ENCODE data around the gene CD96. TPM values are rescaled to one million over a fixed set of nuclear protein-coding genes. Genes with fewer than 3 reads are reported as not detected.
"Not testable (repeated sequence)": the region's sequence is repeated elsewhere in the genome, so short reads cannot be mapped to it uniquely, and the experiment has no call there.

Gene CD96
- total RNA-seq, 1 donor from 2014 or later = not detected

GRCh38 chr3:111548756-111549155 is 6.8 kb downstream of the CD96 start:
- DNase-seq (ENCODE audit: extremely low read depth, low read depth, low spot score) = no peak

GRCh38 chr3:111561902-111562301 is 19.9 kb downstream of the CD96 start:
- not testable (repeated sequence) for DNase-seq (ENCODE audit: extremely low read depth, low read depth, low spot score)

DNA sequence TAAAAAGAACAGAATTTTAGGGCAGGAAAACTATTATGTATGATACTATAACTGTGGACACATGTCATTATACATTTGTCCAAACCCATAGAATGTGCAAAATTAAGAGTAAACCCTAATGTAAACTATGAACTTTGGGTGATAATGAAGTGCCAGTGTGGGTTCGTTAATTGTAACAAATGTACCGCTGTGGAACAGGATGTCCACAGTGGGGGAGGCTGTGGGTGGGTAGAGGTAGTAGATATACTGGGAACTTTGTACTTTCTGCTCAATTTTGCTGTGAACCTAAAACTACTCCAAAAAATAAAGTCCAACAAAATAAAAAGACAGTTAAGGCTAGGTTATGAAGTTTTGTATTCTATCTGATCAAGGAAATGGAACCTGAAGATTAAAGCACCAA is 24.8 kb downstream of the CD96 start:
- DNase-seq (ENCODE audit: extremely low read depth, low read depth, low spot score) = no peak

- no peak for DNase-seq (ENCODE audit: extremely low read depth, low read depth, low spot score)
These were observed 26.4 kb downstream of the CD96 start for GRCh38 chr3:111568355-111568754.

- no peak for DNase-seq (ENCODE audit: extremely low read depth, low read depth, low spot score)
These were observed 26.9 kb downstream of the CD96 start for GRCh38 chr3:111568911-111569310.

DNA sequence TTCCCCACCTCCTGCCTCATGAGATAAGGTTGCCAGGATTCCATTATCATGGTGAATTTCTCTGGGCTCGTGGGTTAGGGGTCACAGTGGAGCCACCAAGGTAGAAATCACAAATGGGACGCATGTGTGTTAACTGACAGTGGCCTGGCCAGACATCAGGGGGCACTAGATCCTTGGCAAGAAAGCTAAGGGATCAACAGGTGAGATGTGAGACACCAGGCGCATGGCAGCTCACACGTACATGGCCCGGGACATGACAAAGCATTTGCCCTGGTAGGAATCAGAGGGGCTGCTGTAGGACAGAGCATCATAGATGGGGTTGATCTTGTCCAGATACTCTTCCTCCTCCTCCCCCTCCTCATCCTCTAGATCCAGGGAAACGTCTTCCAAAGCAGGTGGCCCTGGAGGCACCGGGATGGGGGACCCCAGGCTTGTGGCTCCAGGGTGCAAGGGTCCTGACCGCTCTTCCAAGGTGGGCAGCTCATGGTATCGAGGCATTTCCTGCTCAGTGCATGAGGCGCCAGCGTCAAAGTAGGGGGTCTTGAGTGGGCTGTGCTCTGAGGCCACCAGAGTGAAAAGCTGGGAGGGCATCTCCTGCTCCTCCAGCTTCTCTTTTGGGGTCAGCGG is 28.5 kb downstream of the CD96 start:
- no peak for DNase-seq (ENCODE audit: extremely low read depth, low read depth, low spot score)

DNA sequence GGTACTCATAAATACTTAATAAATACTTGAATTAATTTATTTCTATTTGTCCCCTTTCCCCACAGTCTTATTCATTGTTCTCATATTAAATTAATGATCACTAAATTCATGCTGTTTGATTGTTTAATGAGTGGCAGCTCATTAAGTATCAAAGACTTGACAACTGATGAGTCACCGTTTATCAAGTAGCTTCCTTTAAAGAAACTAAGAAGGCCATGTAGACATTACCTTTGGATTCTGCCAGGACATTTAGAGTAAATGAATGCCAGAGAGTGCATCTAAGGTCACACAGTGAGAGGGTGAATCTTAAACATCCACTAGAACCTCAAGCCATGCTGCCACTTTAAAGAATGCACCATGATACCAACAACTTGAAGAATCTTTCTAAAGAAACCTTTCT is 29.3 kb downstream of the CD96 start:
- no peak for DNase-seq (ENCODE audit: extremely low read depth, low read depth, low spot score)

DNA sequence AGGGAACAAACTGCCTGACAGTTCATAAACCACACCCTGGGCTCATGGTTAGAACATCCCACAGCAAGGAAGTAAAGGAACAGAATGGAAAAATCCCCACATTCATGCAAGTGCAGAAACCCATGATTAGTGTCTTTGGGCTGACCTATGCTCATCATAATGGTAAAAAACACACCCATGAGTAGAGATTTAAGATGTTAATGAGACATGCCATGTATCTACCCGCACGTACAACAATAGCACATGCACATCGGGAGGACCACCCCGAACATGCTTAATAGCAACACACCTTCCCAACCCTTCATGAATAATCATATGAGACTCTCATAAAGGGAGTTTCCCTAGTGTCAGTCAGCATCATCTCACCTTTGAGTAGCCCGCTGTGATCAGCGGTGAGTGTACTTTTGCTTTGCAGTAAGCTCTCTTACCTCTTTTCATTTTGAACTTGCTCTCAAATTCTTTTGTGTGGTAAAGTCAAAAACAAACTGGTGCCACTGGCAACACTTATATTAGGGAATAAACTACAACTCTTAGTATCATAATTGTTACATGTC is 30.0 kb downstream of the CD96 start:
- no peak for DNase-seq (ENCODE audit: extremely low read depth, low read depth, low spot score)

DNA sequence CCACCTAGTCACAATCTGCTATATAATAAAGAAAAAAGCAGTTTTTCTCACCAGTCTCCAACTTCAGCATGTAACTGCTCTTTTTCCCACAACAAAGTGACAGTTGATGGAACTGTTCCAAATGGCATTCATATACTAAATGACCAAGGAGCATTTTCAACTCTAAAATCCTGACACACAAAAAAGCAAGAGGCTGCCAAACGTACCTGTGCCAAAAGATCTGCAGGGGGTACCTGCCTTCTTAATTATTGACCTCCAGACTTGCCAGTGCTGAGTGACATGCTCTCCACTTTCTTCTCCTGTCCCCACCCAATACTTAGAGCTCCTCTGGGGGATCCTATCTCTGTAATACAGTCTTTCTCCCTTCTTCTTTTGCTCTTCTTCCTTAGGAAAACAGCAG is 35.1 kb downstream of the CD96 start:
- no peak for DNase-seq (ENCODE audit: extremely low read depth, low read depth, low spot score)

GRCh38 chr3:111577798-111578685 is 36.0 kb downstream of the CD96 start:
- peak; percentile 34 for DNase-seq (ENCODE audit: extremely low read depth, low read depth, low spot score)

DNA sequence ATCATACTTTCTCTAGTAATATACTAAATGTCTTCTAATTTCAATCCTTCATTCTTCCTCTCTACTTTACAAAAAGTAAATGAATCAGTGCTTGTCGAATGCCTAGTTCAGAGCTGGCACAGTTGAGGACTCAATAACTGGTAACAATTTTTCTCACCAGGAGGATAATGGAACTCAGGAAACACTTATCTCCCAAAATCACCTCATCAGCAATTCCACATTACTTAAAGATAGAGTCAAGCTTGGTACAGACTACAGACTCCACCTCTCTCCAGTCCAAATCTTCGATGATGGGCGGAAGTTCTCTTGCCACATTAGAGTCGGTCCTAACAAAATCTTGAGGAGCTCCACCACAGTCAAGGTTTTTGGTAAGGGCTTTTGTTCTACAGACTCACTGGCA is 36.9 kb downstream of the CD96 start:
- no peak for DNase-seq (ENCODE audit: extremely low read depth, low read depth, low spot score)

- DNase-seq (ENCODE audit: extremely low read depth, low read depth, low spot score) = no peak
These were observed 37.5 kb downstream of the CD96 start for GRCh38 chr3:111579495-111579894.

DNA sequence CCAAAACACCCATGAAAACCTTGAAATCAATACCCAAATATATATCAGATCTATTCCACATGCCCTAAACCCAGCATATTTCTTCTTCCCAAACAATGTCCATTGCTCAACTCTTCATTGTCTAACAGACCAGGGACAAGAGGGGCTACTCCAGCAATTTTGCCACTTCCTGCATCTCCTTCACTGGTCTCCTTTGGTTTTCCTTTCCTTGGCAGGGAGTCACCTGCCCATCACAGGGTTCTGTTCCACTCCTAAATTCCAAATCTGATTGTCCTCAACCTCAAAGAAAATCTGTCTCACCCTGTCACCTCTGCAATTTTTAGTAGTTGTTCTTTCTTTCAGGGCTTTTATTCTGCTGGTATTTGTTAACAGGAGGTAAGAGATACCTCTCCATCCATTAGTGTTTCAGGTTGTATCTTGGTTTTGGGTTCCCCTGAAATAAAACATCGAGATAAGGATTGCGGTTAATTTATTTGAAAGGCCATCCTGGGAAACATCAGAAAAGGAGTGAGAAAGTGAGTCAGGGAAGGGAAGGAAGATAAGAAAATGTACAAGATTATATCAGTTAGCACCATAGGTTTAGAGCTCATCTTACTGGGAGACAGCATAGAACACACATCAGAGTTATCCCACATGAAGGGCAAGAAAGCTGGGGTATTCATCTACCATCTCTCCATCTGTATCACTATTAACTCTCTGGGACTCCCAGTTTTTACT is 39.6 kb downstream of the CD96 start:
- no peak for DNase-seq (ENCODE audit: extremely low read depth, low read depth, low spot score)

DNA sequence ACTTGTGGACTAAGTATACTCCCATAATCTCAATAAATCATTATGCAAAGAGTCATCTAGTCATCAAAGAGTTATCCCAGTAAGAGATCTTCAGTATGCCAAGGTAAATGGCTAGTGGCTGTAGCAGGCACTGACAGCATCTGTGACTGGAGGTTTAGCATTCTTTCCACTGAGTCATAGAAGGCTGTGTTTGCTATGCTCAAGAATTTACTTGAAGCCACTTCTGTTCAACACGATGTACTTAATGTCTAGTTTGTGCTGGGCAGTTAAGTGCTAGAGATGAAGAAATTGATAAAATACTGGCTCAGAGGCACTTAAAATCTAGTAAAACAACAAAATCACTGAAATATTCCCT is 40.1 kb downstream of the CD96 start:
- no peak for DNase-seq (ENCODE audit: extremely low read depth, low read depth, low spot score)

DNA sequence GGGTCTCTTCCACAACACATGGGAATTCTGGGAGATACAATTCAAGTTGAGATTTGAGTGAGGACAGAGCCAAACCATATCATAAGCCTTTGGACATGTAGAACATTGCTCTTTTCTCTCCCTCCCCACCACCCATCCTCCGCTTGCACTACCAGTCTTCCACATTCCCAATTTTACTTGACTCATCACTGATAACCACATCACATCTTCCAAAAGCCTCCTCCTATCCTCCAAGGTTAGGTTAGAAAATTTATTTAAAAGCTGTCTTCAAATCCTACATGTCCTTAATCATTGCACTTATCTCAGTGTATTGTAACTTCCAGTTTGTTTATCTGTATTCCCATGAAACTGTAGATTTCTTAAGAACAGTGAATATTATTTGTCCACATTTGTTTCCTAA is 42.7 kb downstream of the CD96 start:
- no peak for DNase-seq (ENCODE audit: extremely low read depth, low read depth, low spot score)

DNA sequence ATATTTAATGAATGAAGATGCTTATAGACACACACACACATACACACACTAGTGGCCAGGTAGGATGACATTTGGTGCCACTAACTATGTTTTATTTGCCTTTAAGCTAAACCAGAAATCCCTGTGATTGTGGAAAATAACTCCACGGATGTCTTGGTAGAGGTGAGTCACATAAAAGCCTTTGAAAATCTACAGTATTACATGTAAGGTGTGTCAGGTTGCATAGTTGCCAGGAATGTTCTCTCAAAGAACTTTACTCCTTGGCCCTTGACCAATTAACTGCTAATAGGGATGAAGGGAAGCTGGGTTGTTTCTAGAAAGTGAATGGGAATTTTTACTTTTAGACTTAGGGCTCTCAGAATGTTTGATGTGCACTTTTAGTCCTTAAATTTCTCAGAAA is 43.2 kb downstream of the CD96 start:
- DNase-seq (ENCODE audit: extremely low read depth, low read depth, low spot score) = no peak

DNA sequence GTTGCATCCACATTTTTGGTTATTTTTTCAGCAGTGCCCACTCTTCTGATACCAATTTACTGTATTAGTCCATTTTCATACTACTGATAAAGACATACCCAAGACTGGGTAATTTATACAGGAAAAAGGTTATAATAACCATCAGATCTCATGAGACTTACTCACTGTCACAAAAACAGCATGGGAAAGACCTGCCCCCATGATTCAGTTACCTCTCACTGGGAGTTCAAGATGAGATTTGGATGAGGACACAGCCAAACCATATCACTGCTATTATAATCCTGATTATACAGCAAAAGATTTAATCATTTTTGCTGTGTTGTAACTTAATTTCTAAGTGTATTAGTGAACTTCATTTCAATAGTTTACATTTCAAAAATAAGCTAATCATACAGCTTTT is 46.5 kb downstream of the CD96 start:
- DNase-seq (ENCODE audit: extremely low read depth, low read depth, low spot score) = no peak

DNA sequence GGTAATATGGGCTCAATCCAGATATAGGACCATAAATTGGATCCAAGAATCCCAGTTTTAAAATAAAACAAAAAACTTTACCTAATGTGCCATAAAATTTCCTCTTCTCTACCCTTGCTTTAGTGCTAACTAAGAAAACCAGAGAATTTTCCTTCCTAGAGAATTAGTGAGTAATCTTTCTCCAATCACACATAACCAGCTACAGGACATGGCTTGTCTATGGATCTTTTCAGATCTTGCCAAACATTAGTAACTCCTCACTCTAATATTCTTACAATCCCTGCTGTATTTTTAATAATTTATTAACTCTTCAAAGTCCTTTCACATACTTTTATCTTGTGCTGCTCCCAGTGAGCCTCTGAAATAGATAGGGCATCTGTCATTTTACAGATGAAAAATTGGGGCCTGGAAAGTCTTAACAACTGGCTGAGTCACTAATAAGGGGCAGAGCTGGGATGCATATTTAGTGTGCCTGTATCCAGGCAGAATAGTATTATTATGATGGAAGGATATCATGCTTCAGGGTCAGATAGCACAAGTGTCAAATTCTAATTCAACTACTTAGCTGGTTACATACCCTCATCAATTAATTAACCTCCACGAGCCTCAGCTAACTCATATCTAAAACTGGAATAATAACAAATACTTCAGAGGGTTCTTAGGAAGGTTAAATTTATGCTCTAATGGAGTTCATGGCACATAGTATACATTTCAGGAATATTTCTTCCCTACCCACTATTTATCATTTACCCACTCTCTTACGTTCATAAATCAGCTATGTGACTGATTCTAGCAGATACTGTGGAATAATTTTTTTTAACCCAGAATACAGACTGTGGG is 47.5 kb downstream of the CD96 start:
- no peak for DNase-seq (ENCODE audit: extremely low read depth, low read depth, low spot score)

GRCh38 chr3:111590143-111590491 is 48.1 kb downstream of the CD96 start:
- DNase-seq (ENCODE audit: extremely low read depth, low read depth, low spot score) = no peak

- no peak for DNase-seq (ENCODE audit: extremely low read depth, low read depth, low spot score)
These were observed 49.6 kb downstream of the CD96 start for GRCh38 chr3:111591555-111591954.

- DNase-seq (ENCODE audit: extremely low read depth, low read depth, low spot score) = no peak
These were observed 50.1 kb downstream of the CD96 start for GRCh38 chr3:111592143-111592542.

Measured in glomerular endothelial cell (primary cell).